Caco-2 (cell line): ENCODE measurements around the gene EPO. TPM values are rescaled to one million over a fixed set of nuclear protein-coding genes. Genes with fewer than 3 reads are reported as not detected.

ENCODE experiments used
- Bru-seq: library from RNA; stranded (reverse); fragments of 400-500 nt; gene quantifications from one replicate; lab custom pipeline; 2021; lab: Mats Ljungman, UMichigan
- BruChase-seq, 2 experiments: library from RNA; stranded (reverse); fragments of 400-500 nt; gene quantifications; one replicate each; lab custom pipeline; 2021; lab: Mats Ljungman, UMichigan
- BruUV-seq: library from RNA; stranded (reverse); fragments of 400-500 nt; replicated peaks from 2 replicates; lab custom pipeline; 2021; lab: Mats Ljungman, UMichigan
- CTCF ChIA-PET: fragments of 300-600 bp; sonication (Branson Sonifier 250); formaldehyde crosslinking; loops from one replicate; lab custom pipeline; 2022; ENCODE audit warnings: antibody characterized with exemption; lab: Charles Lee
- POLR2A ChIA-PET: fragments of 300-600 bp; sonication (Branson Sonifier 250); formaldehyde crosslinking; loops from one replicate; lab custom pipeline; 2022; ENCODE audit warnings: antibody characterized with exemption; lab: Charles Lee
- DNase-seq, 2 experiments: peaks; one replicate each; pipeline versions ENCODE4 v3.0.0 to v3.0.0-alpha.2; 2020 to 2022
- H3K27me3 ChIP-seq: replicated peaks from 2 replicates; pipeline ENCODE4 v1.6.0; 2011; ENCODE audit warnings: low read length; ENCODE audit not compliant: control insufficient read depth, insufficient read depth
- H3K36me3 ChIP-seq: 2 replicates; pipeline ENCODE4 v1.5.1; 2011; ENCODE audit warnings: low read length; ENCODE audit not compliant: control insufficient read depth, insufficient read depth
- H3K4me1 ChIP-seq: fragments of 250-450 bp; sonication (Bioruptor Pico); 2 replicates; pipeline ENCODE4 v1.5.1; 2020; ENCODE audit warnings: mild to moderate bottlenecking
- H3K4me3 ChIP-seq: 2 replicates; pipeline ENCODE4 v1.5.1; 2011; ENCODE audit warnings: low read depth, mild to moderate bottlenecking, control low read depth, low read length
- H3K9me3 ChIP-seq: fragments of 250-450 bp; sonication (Bioruptor Pico); 2 replicates; pipeline ENCODE4 v1.5.1; 2020; ENCODE audit warnings: mild to moderate bottlenecking, moderate library complexity
- H3K27ac Mint-ChIP-seq: one replicate; pipeline ENCODE4 v1.8.0; 2022; ENCODE audit warnings: mixed read lengths; ENCODE audit not compliant: unreplicated experiment
- H3K27me3 Mint-ChIP-seq: one replicate; pipeline ENCODE4 v1.8.0; 2022; ENCODE audit warnings: mixed read lengths; ENCODE audit not compliant: insufficient read depth, unreplicated experiment
- H3K36me3 Mint-ChIP-seq: one replicate; pipeline ENCODE4 v1.8.0; 2022; ENCODE audit warnings: mild to moderate bottlenecking, mixed read lengths; ENCODE audit not compliant: insufficient read depth, unreplicated experiment
- H3K4me1 Mint-ChIP-seq: one replicate; pipeline ENCODE4 v1.8.0; 2022; ENCODE audit warnings: low read depth, mixed read lengths; ENCODE audit not compliant: unreplicated experiment
- H3K4me3 Mint-ChIP-seq: one replicate; pipeline ENCODE4 v1.8.0; 2022; ENCODE audit warnings: mild to moderate bottlenecking, moderate library complexity, mixed read lengths; ENCODE audit not compliant: unreplicated experiment
- H3K9me3 Mint-ChIP-seq: one replicate; pipeline ENCODE4 v1.8.0; 2022; ENCODE audit warnings: mixed read lengths; ENCODE audit not compliant: unreplicated experiment
- intact Hi-C: fragments of 100-400 bp; cut with micrococcal nuclease; formaldehyde crosslinking; loops from one replicate; pipeline ENCODE4 v1.10.0; 2022; ENCODE audit not compliant: unreplicated experiment
- long read RNA-seq: library from polyadenylated mRNA; stranded (forward); transcript quantifications from one replicate; pipeline ENCODE4 v2.0.0, GENCODE V29; 2022
- total RNA-seq: library from RNA; stranded (reverse); gene quantifications from 2 replicates; pipeline ENCODE4 v1.2.3, GENCODE V29; 2022
- TF ChIP-seq, protein P1 (sequence below), 2 experiments: fragments of 200-600 bp in 1 of 2; IDR thresholded peaks; 1 replicate in 1 of 2; 2 replicates in 1 of 2; pipeline versions ENCODE4 v1.5.1 to v1.8.0; 2011 to 2022; ENCODE audit warnings: antibody characterized with exemption in 1 of 2, control low read depth in 1 of 2, inconsistent platforms in 1 of 2, low read depth in 1 of 2, low read length in 1 of 2, mild to moderate bottlenecking in 1 of 2, moderate library complexity in 1 of 2; ENCODE audit not compliant: insufficient read depth in 1 of 2, severe bottlenecking in 1 of 2, unreplicated experiment in 1 of 2

Gene EPO
- total RNA-seq (0.72 and 1.1 TPM in 2 replicates), Bru-seq, nascent RNA (percentile 20 among the genes with signal in this experiment), BruChase-seq, experiment 1, labeled RNA remaining after a 2-hour chase (percentile 38 among the genes with signal in this experiment), BruChase-seq, experiment 2, labeled RNA remaining after a 6-hour chase (percentile 36 among the genes with signal in this experiment)
- long read RNA-seq, partial matches to known transcripts: 0 of 3 reads
- long read RNA-seq, other reads (novel, unspliced or antisense): 1 of 3 reads

- Mint-ChIP-seq H3K4me3 (peak within 1 kb of the TSS; percentile 65), H3K4me1 (peaks cover 10% of the 10 kb centered on the region), H3K9me3 (peaks cover 20% of the 10 kb centered on the region), H3K36me3 (peaks cover 5% of the 10 kb centered on the region), H3K27me3 (no peaks in the 10 kb centered on the region), H3K27ac (no peak within 1 kb of the TSS)
- ChIA-PET CTCF (interaction anchor here (11.0 kb wide), 1 partner anchor 15 kb away, joined by 155 read pairs; the partner anchor contains the start of gene POP7), POLR2A (interaction anchor here (1.8 kb wide), 1 partner anchor 15 kb away, joined by 11 read pairs; the partner anchor contains the start of gene POP7)
- Histone ChIP-seq H3K4me1 (peaks cover 9% of the 10 kb centered on the region), H3K9me3 (peaks cover 8% of the 10 kb centered on the region; the same call in 1 of the 2 replicates), H3K27me3 (no peaks in the 10 kb centered on the region), H3K36me3 (no peaks in the 10 kb centered on the region), H3K4me3 (peak within 1 kb of the TSS; percentile 47)
- BruUV-seq: no TSS peak
- TF ChIP-seq, protein P1, sequence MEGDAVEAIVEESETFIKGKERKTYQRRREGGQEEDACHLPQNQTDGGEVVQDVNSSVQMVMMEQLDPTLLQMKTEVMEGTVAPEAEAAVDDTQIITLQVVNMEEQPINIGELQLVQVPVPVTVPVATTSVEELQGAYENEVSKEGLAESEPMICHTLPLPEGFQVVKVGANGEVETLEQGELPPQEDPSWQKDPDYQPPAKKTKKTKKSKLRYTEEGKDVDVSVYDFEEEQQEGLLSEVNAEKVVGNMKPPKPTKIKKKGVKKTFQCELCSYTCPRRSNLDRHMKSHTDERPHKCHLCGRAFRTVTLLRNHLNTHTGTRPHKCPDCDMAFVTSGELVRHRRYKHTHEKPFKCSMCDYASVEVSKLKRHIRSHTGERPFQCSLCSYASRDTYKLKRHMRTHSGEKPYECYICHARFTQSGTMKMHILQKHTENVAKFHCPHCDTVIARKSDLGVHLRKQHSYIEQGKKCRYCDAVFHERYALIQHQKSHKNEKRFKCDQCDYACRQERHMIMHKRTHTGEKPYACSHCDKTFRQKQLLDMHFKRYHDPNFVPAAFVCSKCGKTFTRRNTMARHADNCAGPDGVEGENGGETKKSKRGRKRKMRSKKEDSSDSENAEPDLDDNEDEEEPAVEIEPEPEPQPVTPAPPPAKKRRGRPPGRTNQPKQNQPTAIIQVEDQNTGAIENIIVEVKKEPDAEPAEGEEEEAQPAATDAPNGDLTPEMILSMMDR (IDR thresholded peaks at IDR 0.05; ENCODE audit: insufficient read depth in 1 of 2, low read depth in 1 of 2, low read length in 1 of 2, severe bottlenecking in 1 of 2, unreplicated experiment in 1 of 2): no peak
- intact Hi-C loops: loop anchor here (1.0 kb wide), 1 partner anchor 15 kb away; no protein-coding TSS in a partner anchor
- DNase-seq: no peak
Observed at GRCh38 chr7:100720279-100720670, at the start of gene EPO. TSS of gene EPO (plus strand) at chr7:100720468. CDS start at chr7:100720981, 513 bp downstream.

GRCh38 chr7:100671353-100672327 is 48.6 kb upstream of the EPO start:
- Histone ChIP-seq H3K9me3 (no peaks in the 10 kb centered on the region), H3K27me3 (no peaks in the 10 kb centered on the region; the same call in 1 of the 2 replicates), H3K4me1 (no peaks in the 10 kb centered on the region), H3K4me3 (no peak overlapping the region), H3K36me3 (no peaks in the 10 kb centered on the region)
- POLR2A ChIA-PET: no interaction called here
- H3K4me1 Mint-ChIP-seq: no peaks in the 10 kb centered on the region
- intact Hi-C loops: loop anchor here (2.0 kb wide), 2 partner anchors 19 to 67 kb away; no protein-coding TSS in a partner anchor
- DNase-seq: no peak
- TF ChIP-seq, protein P1 (IDR thresholded peaks at IDR 0.05; ENCODE audit: insufficient read depth in 1 of 2, low read depth in 1 of 2, low read length in 1 of 2, severe bottlenecking in 1 of 2, unreplicated experiment in 1 of 2): no peak
- no peaks in the 10 kb centered on the region for H3K27me3 Mint-ChIP-seq
- H3K4me3 Mint-ChIP-seq: no peak overlapping the region
- BruUV-seq: no TSS peak
- peaks cover 20% of the 10 kb centered on the region for H3K36me3 Mint-ChIP-seq
- H3K9me3 Mint-ChIP-seq: no peaks in the 10 kb centered on the region
- H3K27ac Mint-ChIP-seq: no peak overlapping the region
- CTCF ChIA-PET: interaction anchor here (0.6 kb wide), 1 partner anchor 193 kb away, joined by 3 read pairs; no protein-coding TSS in a partner anchor
